Endothelial cell of umbilical vein (primary cell): ENCODE results near the gene FBLIM1. TPM values are rescaled to one million over a fixed set of nuclear protein-coding genes. Genes with fewer than 3 reads are reported as not detected.

Experiments
- BruUV-seq: library from RNA; stranded (reverse); fragments of 400-500 nt; replicated peaks from 2 replicates; lab custom pipeline; 2021; lab: Mats Ljungman, UMichigan
- CTCF ChIA-PET: fragments of 300-600, 350-600 bp; sonication (Branson Sonifier 250); formaldehyde crosslinking; loops from one replicate; lab custom pipeline; 2021; ENCODE audit warnings: antibody characterized with exemption, inconsistent platforms; lab: Charles Lee
- POLR2A ChIA-PET: fragments of 300-600, 350-600 bp; sonication (Branson Sonifier 250); formaldehyde crosslinking; loops from one replicate; lab custom pipeline; 2021; ENCODE audit warnings: antibody characterized with exemption, inconsistent platforms; lab: Charles Lee
- DNase-seq: peaks from one replicate; pipeline ENCODE4 v3.0.0-alpha.2; 2011; ENCODE audit warnings: low read depth, low spot score
- FAIRE-seq: peaks from 2 replicates; lab custom pipeline; 2011; peaks lifted over from hg19 to GRCh38; lab: Jason Lieb, UNC
- H2AFZ ChIP-seq: 2 replicates; pipeline ENCODE4 v1.6.0; 2012; ENCODE audit warnings: low read depth, low read length, control low read depth, inconsistent platforms
- H3K27ac ChIP-seq: 2 replicates; pipeline ENCODE4 v1.5.1; 2011; ENCODE audit warnings: low read depth, mild to moderate bottlenecking, control low read depth, low read length, moderate library complexity; ENCODE audit not compliant: insufficient read depth
- H3K27me3 ChIP-seq, 2 experiments: 2 replicates each; pipeline versions ENCODE4 v1.6.0 to v1.6.1; 2011; ENCODE audit warnings: low read length in 2 of 2, mixed read lengths in 1 of 2; ENCODE audit not compliant: control insufficient read depth in 2 of 2, insufficient read depth in 2 of 2
- H3K36me3 ChIP-seq, 2 experiments: 2 replicates in 1 of 2; 3 replicates in 1 of 2; pipeline ENCODE4 v1.5.1; 2011; ENCODE audit warnings: low read length in 2 of 2, mild to moderate bottlenecking in 1 of 2, moderate library complexity in 1 of 2; ENCODE audit not compliant: control insufficient read depth in 2 of 2, insufficient read depth in 2 of 2; ENCODE audit errors: extremely low read depth in 1 of 2
- H3K4me1 ChIP-seq: 3 replicates; pipeline ENCODE4 v1.5.1; 2011; ENCODE audit warnings: mild to moderate bottlenecking, low read length; ENCODE audit not compliant: control insufficient read depth, insufficient read depth; ENCODE audit errors: extremely low read depth
- H3K4me2 ChIP-seq: 2 replicates; pipeline ENCODE4 v1.6.1; 2011; ENCODE audit warnings: low read length, control low read depth, mixed read lengths; ENCODE audit not compliant: insufficient read depth
- H3K4me3 ChIP-seq, 3 experiments: fragments of 200-600 bp in 1 of 3; sonication (generic), shearing (Covaris generic) in 1 of 3; replicated peaks in 1 of 3; 2 replicates each; pipeline ENCODE4 v1.5.1; 2011 to 2016; ENCODE audit warnings: control low read depth in 3 of 3, low read length in 3 of 3, mild to moderate bottlenecking in 2 of 3, inconsistent platforms in 1 of 3, low read depth in 1 of 3, moderate library complexity in 1 of 3; ENCODE audit not compliant: insufficient read depth in 1 of 3
- H3K79me2 ChIP-seq: 2 replicates; pipeline ENCODE4 v1.6.0; 2012; ENCODE audit warnings: low read length, inconsistent platforms; ENCODE audit not compliant: control insufficient read depth, insufficient read depth
- H3K9ac ChIP-seq: replicated peaks from 2 replicates; pipeline ENCODE3; 2011; ENCODE audit warnings: low read length, control low read depth; ENCODE audit not compliant: insufficient read depth; ENCODE audit errors: extremely low read depth
- H3K9me1 ChIP-seq: replicated peaks from 3 replicates; pipeline ENCODE4 v1.6.0; 2011; ENCODE audit warnings: mild to moderate bottlenecking, low read length; ENCODE audit not compliant: control insufficient read depth, insufficient read depth; ENCODE audit errors: extremely low read depth
- H3K9me3 ChIP-seq: replicated peaks from 2 replicates; pipeline ENCODE4 v1.5.1; 2012; ENCODE audit warnings: low read length, inconsistent platforms; ENCODE audit not compliant: control insufficient read depth, insufficient read depth
- H4K20me1 ChIP-seq: replicated peaks from 2 replicates; pipeline ENCODE3; 2011; ENCODE audit warnings: mild to moderate bottlenecking, low read length; ENCODE audit not compliant: control insufficient read depth, insufficient read depth; ENCODE audit errors: extremely low read depth
- EZH2 ChIP-seq: IDR thresholded peaks from 2 replicates; pipeline ENCODE4 v1.6.1; 2012; ENCODE audit warnings: borderline replicate concordance, low read depth, mild to moderate bottlenecking, moderate library complexity, low read length, inconsistent platforms; ENCODE audit not compliant: severe bottlenecking
- FOS ChIP-seq: IDR thresholded peaks from 2 replicates; pipeline ENCODE4 v1.6.1; 2011; ENCODE audit warnings: mild to moderate bottlenecking, low read length, moderate library complexity, borderline replicate concordance; ENCODE audit not compliant: insufficient read depth
- GATA2 ChIP-seq: IDR thresholded peaks from 2 replicates; pipeline ENCODE4 v1.7.0; 2011; ENCODE audit warnings: low read depth, mild to moderate bottlenecking, moderate library complexity, mixed read lengths, low read length; ENCODE audit not compliant: insufficient read length, insufficient read depth
- JUN ChIP-seq: IDR thresholded peaks from 2 replicates; pipeline ENCODE4 v1.6.1; 2011; ENCODE audit warnings: borderline replicate concordance, low read depth; ENCODE audit not compliant: insufficient read length, insufficient read depth
- MYC ChIP-seq: IDR thresholded peaks from one replicate; pipeline ENCODE4 v1.6.1; 2011; ENCODE audit warnings: mild to moderate bottlenecking, low read depth, low read length
- POLR2A ChIP-seq: IDR thresholded peaks from 2 replicates; pipeline ENCODE4 v1.6.1; 2012; ENCODE audit warnings: low read depth, mild to moderate bottlenecking, control low read depth, low read length
- POLR2AphosphoS5 ChIP-seq: IDR thresholded peaks from 2 replicates; pipeline ENCODE4 v1.6.1; 2012; ENCODE audit warnings: low read depth, mild to moderate bottlenecking, control low read depth, low read length, moderate library complexity; ENCODE audit not compliant: insufficient read depth
- dilution Hi-C: fragments of 300-500 bp; cut with MboI; formaldehyde crosslinking; loops from one replicate; pipeline ENCODE4 v1.15.0; 2019; ENCODE audit warnings: low sequenced_read_pairs; ENCODE audit not compliant: extremely low pct_ligation_motif_present
- intact Hi-C: fragments of 100-400 bp; cut with micrococcal nuclease; formaldehyde crosslinking; loops from one replicate; pipeline ENCODE4 v1.10.0; 2022
- polyA plus RNA-seq, 4 experiments: library from polyadenylated mRNA; depleted of rRNA in 3 of 4; stranded (reverse) in 3 of 4; unstranded in 1 of 4; fragments of >200 nt; gene quantifications; 2 replicates each; pipeline versions ENCODE4 v1.2.1 to v1.2.3, GENCODE V29; 2011 to 2012; ENCODE audit warnings: missing spikeins in 1 of 4
- total RNA-seq: library from RNA; stranded (reverse); gene quantifications from 2 replicates; pipeline ENCODE4 v1.2.3, GENCODE V29; 2021
- TF ChIP-seq, protein P1 (sequence below), 2 donors: IDR thresholded peaks; 1 replicate in 1 of 2; 2 replicates in 1 of 2; pipeline ENCODE4 v1.5.1; 2011; ENCODE audit warnings: low read length in 2 of 2, mild to moderate bottlenecking in 2 of 2, moderate library complexity in 2 of 2, control low read depth in 1 of 2, inconsistent platforms in 1 of 2, low read depth in 1 of 2; ENCODE audit not compliant: insufficient read depth in 1 of 2; ENCODE audit errors: extremely low read depth in 1 of 2
- TF ChIP-seq, protein P2 (sequence below): IDR thresholded peaks from 2 replicates; pipeline ENCODE4 v1.6.1; 2011; ENCODE audit not compliant: insufficient read depth, insufficient read length

The FBLIM1 gene
- total and polyA plus RNA-seq, 2 donors (not counting 3 experiments of a cell fraction or from before 2014, with no cell fraction given): 363 to 414 TPM

DNA sequence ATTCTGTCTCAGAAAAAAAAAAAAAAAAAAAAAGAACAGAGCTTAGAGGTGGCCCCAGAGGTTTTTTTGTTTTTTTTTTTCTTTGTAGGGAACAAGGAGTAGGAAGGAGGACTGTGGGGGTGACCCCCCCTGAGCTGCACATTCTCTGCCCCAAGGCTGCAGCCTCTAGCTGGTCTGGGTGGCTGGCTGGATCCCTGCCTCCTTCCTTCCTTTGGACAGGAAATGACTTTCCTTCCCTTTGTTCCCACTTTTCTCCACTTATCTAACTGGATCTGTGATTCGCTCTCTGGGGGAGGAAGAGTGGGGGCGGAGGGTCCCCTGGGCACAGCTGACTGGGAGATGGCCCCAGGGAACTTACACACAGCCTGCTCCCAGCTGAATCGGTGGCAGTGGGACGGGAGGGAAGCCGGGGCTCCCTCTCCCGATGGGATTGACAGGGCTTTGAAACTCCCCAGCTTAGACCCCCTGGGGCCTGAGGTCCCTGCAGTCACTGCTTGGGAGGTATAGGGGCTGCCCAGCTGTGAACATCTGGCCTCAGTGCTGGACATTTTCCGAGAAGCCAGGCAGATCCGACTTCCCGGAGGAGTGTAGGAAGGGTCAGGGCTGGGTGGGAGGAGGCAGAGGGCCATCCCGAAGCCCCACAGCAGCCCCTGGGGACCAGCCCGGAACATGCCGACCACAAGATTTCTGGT is 2.1 kb downstream of the FBLIM1 start:
- Histone ChIP-seq H3K4me1 (peaks cover 62% of the 10 kb centered on the region), H4K20me1 (no peaks in the 10 kb centered on the region), H3K9me3 (no peaks in the 10 kb centered on the region), H3K27me3 (no peaks in the 10 kb centered on the region), H3K79me2 (peaks cover 69% of the 10 kb centered on the region), H3K4me3 (peak overlapping the region; percentile 92 to 99 (median 97)), H3K36me3 (peaks cover 12 to 23% of the 10 kb centered on the region in 2 experiments), H3K9ac (peak overlapping the region; percentile 96), H3K9me1 (no peaks in the 10 kb centered on the region), H3K27ac (peak overlapping the region; percentile 81), H2AFZ (no peak overlapping the region), H3K4me2 (peak overlapping the region; percentile 95)
- FAIRE-seq (peak; percentile 98), DNase-seq (peak; percentile 86)
- TF ChIP-seq, protein P1, sequence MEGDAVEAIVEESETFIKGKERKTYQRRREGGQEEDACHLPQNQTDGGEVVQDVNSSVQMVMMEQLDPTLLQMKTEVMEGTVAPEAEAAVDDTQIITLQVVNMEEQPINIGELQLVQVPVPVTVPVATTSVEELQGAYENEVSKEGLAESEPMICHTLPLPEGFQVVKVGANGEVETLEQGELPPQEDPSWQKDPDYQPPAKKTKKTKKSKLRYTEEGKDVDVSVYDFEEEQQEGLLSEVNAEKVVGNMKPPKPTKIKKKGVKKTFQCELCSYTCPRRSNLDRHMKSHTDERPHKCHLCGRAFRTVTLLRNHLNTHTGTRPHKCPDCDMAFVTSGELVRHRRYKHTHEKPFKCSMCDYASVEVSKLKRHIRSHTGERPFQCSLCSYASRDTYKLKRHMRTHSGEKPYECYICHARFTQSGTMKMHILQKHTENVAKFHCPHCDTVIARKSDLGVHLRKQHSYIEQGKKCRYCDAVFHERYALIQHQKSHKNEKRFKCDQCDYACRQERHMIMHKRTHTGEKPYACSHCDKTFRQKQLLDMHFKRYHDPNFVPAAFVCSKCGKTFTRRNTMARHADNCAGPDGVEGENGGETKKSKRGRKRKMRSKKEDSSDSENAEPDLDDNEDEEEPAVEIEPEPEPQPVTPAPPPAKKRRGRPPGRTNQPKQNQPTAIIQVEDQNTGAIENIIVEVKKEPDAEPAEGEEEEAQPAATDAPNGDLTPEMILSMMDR (IDR thresholded peaks at IDR 0.05; ENCODE audit: extremely low read depth in 1 of 2, insufficient read depth in 1 of 2, low read depth in 1 of 2, low read length in 2 of 2): no peak
- TF ChIP-seq POLR2A (peak; percentile 78), POLR2AphosphoS5 (peak; percentile 91), MYC (peak; percentile 45), GATA2 (peak; percentile 99), JUN (peak; percentile 36), EZH2 (no peak), FOS (peak; percentile 65)
- TF ChIP-seq, protein P2, sequence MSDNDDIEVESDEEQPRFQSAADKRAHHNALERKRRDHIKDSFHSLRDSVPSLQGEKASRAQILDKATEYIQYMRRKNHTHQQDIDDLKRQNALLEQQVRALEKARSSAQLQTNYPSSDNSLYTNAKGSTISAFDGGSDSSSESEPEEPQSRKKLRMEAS: no peak
- POLR2A ChIA-PET: interaction anchor here (0.5 to 2.2 kb wide), 9 partner anchors 11 to 1145 kb away, joined by 3 to 26 read pairs (median 4); no protein-coding TSS in a partner anchor
- CTCF ChIA-PET: interaction anchor here (1.0 to 4.4 kb wide), 7 partner anchors 12 to 164 kb away, joined by 3 to 31 read pairs (median 4); partner anchors contain the start of gene SLC25A34
- no TSS peak for BruUV-seq
- intact Hi-C loops (loop anchor here (1.0 to 5.0 kb wide), 5 partner anchors 11 to 163 kb away; partner anchors contain the start of genes DDI2 and PLEKHM2), dilution Hi-C loops (no loop called here)
